IMR-90 (cell line): ENCODE results near the gene IL13. TPM values are rescaled to one million over a fixed set of nuclear protein-coding genes. Genes with fewer than 3 reads are reported as not detected.
A peak's percentile ranks its signal among the peaks of the same experiment; 100 is the strongest.

ENCODE experiments used
- ATAC-seq: fragments of 200-7000 bp; cut with Tn5 transposase; 2 replicates; pipeline ENCODE4 v1.9.1; 2020; ENCODE audit warnings: low read depth, mild to moderate bottlenecking, moderate library complexity
- BruUV-seq: library from RNA; stranded (reverse); fragments of 400-500 nt; replicated peaks from 2 replicates; lab custom pipeline; 2021; lab: Mats Ljungman, UMichigan
- CTCF ChIA-PET: fragments of 300-600 bp; formaldehyde crosslinking; extraction: SDS; loops from one replicate; lab custom pipeline; 2021; ENCODE audit warnings: antibody characterized with exemption; lab: Yijun Ruan, JAX
- POLR2A ChIA-PET: fragments of 300-600 bp; sonication (Branson Sonifier 250); formaldehyde crosslinking; loops from one replicate; lab custom pipeline; 2022; ENCODE audit warnings: antibody characterized with exemption; ENCODE audit not compliant: unreplicated experiment; lab: Charles Lee
- DNase-seq: peaks from one replicate; pipeline ENCODE4 v3.0.0; 2013
- H2AFZ ChIP-seq: replicated peaks from 2 replicates; pipeline ENCODE3; 2013; ENCODE audit warnings: low read length, mild to moderate bottlenecking; ENCODE audit not compliant: poor library complexity
- H2AK5ac ChIP-seq: 2 replicates; pipeline ENCODE4 v1.6.1; 2013; ENCODE audit warnings: low read depth, low read length, inconsistent platforms
- H2AK9ac ChIP-seq: replicated peaks from 2 replicates; pipeline ENCODE3; 2013; ENCODE audit warnings: mild to moderate bottlenecking, low read depth, low read length, moderate library complexity; ENCODE audit not compliant: poor library complexity
- H2BK120ac ChIP-seq: 2 replicates; pipeline ENCODE4 v1.6.1; 2013; ENCODE audit warnings: low read depth, low read length, inconsistent platforms
- H2BK15ac ChIP-seq: 3 replicates; pipeline ENCODE4 v1.6.1; 2013; ENCODE audit warnings: low read depth, low read length, inconsistent platforms
- H2BK20ac ChIP-seq: 2 replicates; pipeline ENCODE4 v1.6.1; 2013; ENCODE audit warnings: low read depth, mild to moderate bottlenecking, inconsistent platforms, low read length, moderate library complexity
- H2BK5ac ChIP-seq: 2 replicates; pipeline ENCODE4 v1.6.1; 2013; ENCODE audit warnings: mild to moderate bottlenecking, low read depth, low read length, inconsistent platforms; ENCODE audit not compliant: poor library complexity, severe bottlenecking
- H3K14ac ChIP-seq: replicated peaks from 2 replicates; pipeline ENCODE4 v1.6.1; 2013; ENCODE audit warnings: low read depth, low read length, inconsistent platforms
- H3K18ac ChIP-seq: 2 replicates; pipeline ENCODE4 v1.6.1; 2013; ENCODE audit warnings: low read depth, low read length, control low read depth
- H3K23ac ChIP-seq: 2 replicates; pipeline ENCODE4 v1.6.1; 2013; ENCODE audit warnings: low read depth, low read length, inconsistent platforms
- H3K27ac ChIP-seq: 2 replicates; pipeline ENCODE4 v1.5.1; 2013; ENCODE audit warnings: mild to moderate bottlenecking, control low read depth, low read length; ENCODE audit not compliant: insufficient read depth
- H3K27me3 ChIP-seq: 2 replicates; pipeline ENCODE4 v1.6.1; 2013; ENCODE audit warnings: low read length; ENCODE audit not compliant: control insufficient read depth, insufficient read depth
- H3K36me3 ChIP-seq: 2 replicates; pipeline ENCODE4 v1.6.1; 2013; ENCODE audit warnings: low read length, mixed read lengths; ENCODE audit not compliant: control insufficient read depth, insufficient read depth
- H3K4ac ChIP-seq: 2 replicates; pipeline ENCODE4 v1.6.1; 2013; ENCODE audit warnings: low read depth, low read length, inconsistent platforms
- H3K4me1 ChIP-seq: 2 replicates; pipeline ENCODE4 v1.6.1; 2013; ENCODE audit warnings: low read length, mixed read lengths; ENCODE audit not compliant: control insufficient read depth, insufficient read depth
- H3K4me2 ChIP-seq: 2 replicates; pipeline ENCODE4 v1.6.1; 2013; ENCODE audit warnings: low read depth, mild to moderate bottlenecking, control low read depth, low read length, moderate library complexity
- H3K4me3 ChIP-seq: 2 replicates; pipeline ENCODE4 v1.5.1; 2013; ENCODE audit warnings: low read depth, mild to moderate bottlenecking, control low read depth, low read length, moderate library complexity; ENCODE audit not compliant: insufficient read depth
- H3K56ac ChIP-seq: 2 replicates; pipeline ENCODE4 v1.6.1; 2013; ENCODE audit warnings: low read length, inconsistent platforms; ENCODE audit not compliant: insufficient read depth; ENCODE audit errors: extremely low read depth
- H3K79me1 ChIP-seq, 2 experiments: 2 replicates each; pipeline ENCODE4 v1.6.1; 2013; ENCODE audit warnings: low read length in 2 of 2, inconsistent platforms in 1 of 2, low read depth in 1 of 2
- H3K9ac ChIP-seq: 2 replicates; pipeline ENCODE4 v1.6.1; 2013; ENCODE audit warnings: low read depth, low read length, control low read depth
- H3K9me1 ChIP-seq: 2 replicates; pipeline ENCODE4 v1.6.1; 2013; ENCODE audit warnings: low read length, inconsistent platforms; ENCODE audit not compliant: insufficient read depth
- H3K9me3 ChIP-seq: 2 replicates; pipeline ENCODE4 v1.6.1; 2013; ENCODE audit warnings: low read length; ENCODE audit not compliant: control insufficient read depth, insufficient read depth
- H4K20me1 ChIP-seq: 2 replicates; pipeline ENCODE4 v1.6.1; 2013; ENCODE audit warnings: low read length, inconsistent platforms; ENCODE audit not compliant: insufficient read depth
- H4K5ac ChIP-seq: 2 replicates; pipeline ENCODE4 v1.6.1; 2013; ENCODE audit warnings: mild to moderate bottlenecking, low read depth, low read length, control low read depth
- H4K8ac ChIP-seq, 2 experiments: 2 replicates each; pipeline ENCODE4 v1.6.1; 2013; ENCODE audit warnings: low read depth in 2 of 2, low read length in 2 of 2, control low read depth in 1 of 2, inconsistent platforms in 1 of 2
- H4K91ac ChIP-seq: 2 replicates; pipeline ENCODE4 v1.6.1; 2013; ENCODE audit warnings: low read depth, low read length, inconsistent platforms; ENCODE audit not compliant: insufficient read depth
- BHLHE40 ChIP-seq: fragments of 150-350 bp; IDR thresholded peaks from 2 replicates; pipeline ENCODE4 v1.6.1; 2016; ENCODE audit warnings: mild to moderate bottlenecking, low read depth, low read length
- MXI1 ChIP-seq: IDR thresholded peaks from 2 replicates; pipeline ENCODE4 v1.6.1; 2012; ENCODE audit warnings: low read depth, mild to moderate bottlenecking, low read length, moderate library complexity, borderline replicate concordance
- RAD21 ChIP-seq: IDR thresholded peaks from 2 replicates; pipeline ENCODE4 v1.6.1; 2012; ENCODE audit warnings: low read length, improper control_type of control experiment
- RCOR1 ChIP-seq: IDR thresholded peaks from 2 replicates; pipeline ENCODE4 v1.6.1; 2012; ENCODE audit warnings: mild to moderate bottlenecking, low read length, improper control_type of control experiment; ENCODE audit not compliant: insufficient replicate concordance
- SMC3 ChIP-seq: fragments of 150-350 bp; IDR thresholded peaks from 2 replicates; pipeline ENCODE4 v1.6.1; 2016; ENCODE audit warnings: low read depth, mild to moderate bottlenecking, antibody characterized with exemption, low read length, moderate library complexity
- WGBS, 2 experiments: methylation state at CpG; one replicate each; pipeline versions ENCODE4 v1.1.5 to v1.1.7; 2013; ENCODE audit warnings: missing lambda C conversion rate in 2 of 2; ENCODE audit not compliant: insufficient read length in 1 of 2; ENCODE audit errors: extremely low coverage in 2 of 2; 5-methylcytosine and 5-hydroxymethylcytosine counted together
- dilution Hi-C: fragments of 300-500 bp; cut with HindIII; formaldehyde crosslinking; loops from one replicate; pipeline ENCODE4 v1.14.3; 2018; ENCODE audit warnings: low sequenced_read_pairs; ENCODE audit not compliant: unreplicated experiment
- in situ Hi-C: fragments of 300-500 bp; cut with MboI; formaldehyde crosslinking; loops from 3 replicates; pipeline ENCODE4 v1.14.3; 2019; ENCODE audit warnings: low sequenced_read_pairs, inconsistent platforms, mixed read lengths
- intact Hi-C: fragments of 100-400 bp; cut with micrococcal nuclease; formaldehyde crosslinking; loops from 2 replicates; pipeline ENCODE4 v1.10.0; 2022
- polyA plus RNA-seq, 3 experiments: library from polyadenylated mRNA; depleted of rRNA; stranded (reverse); fragments of >200 nt; gene quantifications; 2 replicates each; pipeline ENCODE4 v1.2.3, GENCODE V29; 2012; ENCODE audit warnings: low replicate concordance in 1 of 3
- total RNA-seq: library from RNA; depleted of rRNA; stranded (reverse); fragments of >200 nt; gene quantifications from 2 replicates; pipeline ENCODE4 v1.2.3, GENCODE V29; 2012
- TF ChIP-seq, protein P1 (sequence below): fragments of 150-350 bp; IDR thresholded peaks from 2 replicates; pipeline ENCODE4 v1.6.1; 2016; ENCODE audit warnings: low read depth, mild to moderate bottlenecking, low read length, moderate library complexity, borderline replicate concordance

Gene IL13
- total and polyA plus RNA-seq, 2 of the 4 experiments (the other 2 are of a cell fraction) = not detected

DNA sequence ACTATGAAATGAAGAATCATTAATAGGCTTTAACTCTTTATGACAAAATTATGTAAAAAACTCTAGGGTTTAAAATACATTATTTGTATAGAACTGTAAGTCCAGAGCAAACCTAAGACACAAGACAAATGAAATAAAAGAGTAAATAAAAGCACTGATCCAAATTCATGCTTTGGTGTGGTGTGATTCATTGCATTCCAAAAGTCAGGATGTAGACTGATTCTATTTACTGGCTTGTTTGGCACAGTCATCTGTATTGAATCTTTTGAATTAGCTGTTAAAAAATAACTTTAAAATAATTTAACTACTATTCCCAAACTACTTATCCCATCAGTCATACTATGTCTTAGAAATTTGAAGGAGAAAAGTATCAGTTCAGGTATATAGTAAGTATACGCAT is 46.9 kb downstream of the IL13 start:
- intact Hi-C loops = loop anchor here (5.0 to 10.0 kb wide), 2 partner anchors 93 to 180 kb away; no protein-coding TSS in a partner anchor

More for the DNA sequence above, 46.9 kb downstream of the IL13 start:
- Histone ChIP-seq H3K23ac (no peak overlapping the region), H3K4me3 (no peak overlapping the region), H3K9me3 (no peaks in the 10 kb centered on the region), H2BK120ac (no peak overlapping the region), H4K5ac (no peak overlapping the region), H2AFZ (no peak overlapping the region), H4K8ac (no peak overlapping the region), H2AK5ac (no peak overlapping the region), H4K20me1 (no peaks in the 10 kb centered on the region), H3K18ac (no peak overlapping the region), H3K4me2 (no peak overlapping the region), H4K91ac (no peak overlapping the region), H3K56ac (no peak overlapping the region), H3K27ac (no peak overlapping the region), H3K27me3 (no peaks in the 10 kb centered on the region), H3K9ac (no peak overlapping the region), H2BK20ac (no peak overlapping the region), H2BK15ac (no peak overlapping the region), H2BK5ac (no peak overlapping the region), H3K4ac (no peak overlapping the region), H2AK9ac (no peak overlapping the region), H3K79me1 (no peaks in the 10 kb centered on the region), H3K14ac (no peak overlapping the region), H3K9me1 (no peaks in the 10 kb centered on the region), H3K36me3 (0 out of 2 replicates have a peak, but pooled peaks cover 1% of the 10 kb centered on the region), H3K4me1 (no peaks in the 10 kb centered on the region)
- WGBS, 2 experiments = no CpG with 5 or more reads among the region's 1 CpG
- in situ Hi-C loops (no loop called here), dilution Hi-C loops (no loop called here)
- ChIA-PET CTCF (no interaction called here), POLR2A (no interaction called here)
- ATAC-seq (peak; percentile 84), DNase-seq (peak; percentile 42)
- TF ChIP-seq RAD21 (no peak), SMC3 (no peak), MXI1 (no peak), RCOR1 (no peak), BHLHE40 (0 out of 2 replicates have a peak, but pooled peaks have one; percentile 4)
- TF ChIP-seq, protein P1, sequence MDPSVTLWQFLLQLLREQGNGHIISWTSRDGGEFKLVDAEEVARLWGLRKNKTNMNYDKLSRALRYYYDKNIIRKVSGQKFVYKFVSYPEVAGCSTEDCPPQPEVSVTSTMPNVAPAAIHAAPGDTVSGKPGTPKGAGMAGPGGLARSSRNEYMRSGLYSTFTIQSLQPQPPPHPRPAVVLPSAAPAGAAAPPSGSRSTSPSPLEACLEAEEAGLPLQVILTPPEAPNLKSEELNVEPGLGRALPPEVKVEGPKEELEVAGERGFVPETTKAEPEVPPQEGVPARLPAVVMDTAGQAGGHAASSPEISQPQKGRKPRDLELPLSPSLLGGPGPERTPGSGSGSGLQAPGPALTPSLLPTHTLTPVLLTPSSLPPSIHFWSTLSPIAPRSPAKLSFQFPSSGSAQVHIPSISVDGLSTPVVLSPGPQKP = no peak
- no TSS peak for BruUV-seq
